Parathyroid adenoma (tissue), 2 donors: ENCODE results near the gene C1orf74.

Experiments used
- H2AFZ ChIP-seq: fragments of 300-600 bp; sonication (generic); one replicate; pipeline ENCODE4 v1.7.0; 2017; ENCODE audit warnings: antibody characterized with exemption, mild to moderate bottlenecking
- H3K27ac ChIP-seq: fragments of 300-600 bp; sonication (generic); one replicate; pipeline ENCODE4 v1.7.0; 2017
- H3K27me3 ChIP-seq: fragments of 300-600 bp; sonication (generic); one replicate; pipeline ENCODE4 v1.7.0; 2017; ENCODE audit warnings: low read length; ENCODE audit not compliant: control insufficient read depth, insufficient read depth
- H3K36me3 ChIP-seq: fragments of 300-600 bp; sonication (generic); one replicate; pipeline ENCODE4 v1.7.0; 2017; ENCODE audit warnings: low read length; ENCODE audit not compliant: control insufficient read depth, insufficient read depth
- H3K4me1 ChIP-seq: fragments of 300-600 bp; sonication (generic); one replicate; pipeline ENCODE4 v1.7.0; 2017; ENCODE audit warnings: control low read depth
- H3K4me2 ChIP-seq: fragments of 300-600 bp; sonication (generic); one replicate; pipeline ENCODE4 v1.7.0; 2017; ENCODE audit warnings: low read length
- H3K4me3 ChIP-seq: fragments of 300-600 bp; sonication (generic); one replicate; pipeline ENCODE4 v1.7.0; 2017; ENCODE audit warnings: low read depth, low read length
- H3K79me2 ChIP-seq: fragments of 300-600 bp; sonication (generic); one replicate; pipeline ENCODE4 v1.7.0; 2017; ENCODE audit warnings: control low read depth
- H3K9ac ChIP-seq: fragments of 300-600 bp; sonication (generic); one replicate; pipeline ENCODE4 v1.7.0; 2017; ENCODE audit warnings: mild to moderate bottlenecking
- H3K9me3 ChIP-seq: fragments of 300-600 bp; sonication (generic); one replicate; pipeline ENCODE4 v1.7.0; 2017; ENCODE audit warnings: low read length; ENCODE audit not compliant: control insufficient read depth
- TF ChIP-seq, protein P1 (sequence below): fragments of 300-600 bp; sonication (generic); IDR thresholded peaks from one replicate; pipeline ENCODE4 v1.7.0; 2017; ENCODE audit warnings: antibody characterized with exemption, mild to moderate bottlenecking
- donor health status: primary hyperparathyroidism.

The C1orf74 gene

GRCh38 chr1:209733409-209734192 lies 50.8 kb downstream of the C1orf74 start:
- Histone ChIP-seq H3K4me2 (no peak overlapping the region), H3K9ac (no peak overlapping the region), H3K36me3 (no peaks in the 10 kb centered on the region), H3K79me2 (no peaks in the 10 kb centered on the region), H3K27ac (no peak overlapping the region), H3K27me3 (no peaks in the 10 kb centered on the region), H2AFZ (no peak overlapping the region), H3K9me3 (no peaks in the 10 kb centered on the region), H3K4me3 (no peak overlapping the region), H3K4me1 (no peaks in the 10 kb centered on the region)
- TF ChIP-seq, protein P1, sequence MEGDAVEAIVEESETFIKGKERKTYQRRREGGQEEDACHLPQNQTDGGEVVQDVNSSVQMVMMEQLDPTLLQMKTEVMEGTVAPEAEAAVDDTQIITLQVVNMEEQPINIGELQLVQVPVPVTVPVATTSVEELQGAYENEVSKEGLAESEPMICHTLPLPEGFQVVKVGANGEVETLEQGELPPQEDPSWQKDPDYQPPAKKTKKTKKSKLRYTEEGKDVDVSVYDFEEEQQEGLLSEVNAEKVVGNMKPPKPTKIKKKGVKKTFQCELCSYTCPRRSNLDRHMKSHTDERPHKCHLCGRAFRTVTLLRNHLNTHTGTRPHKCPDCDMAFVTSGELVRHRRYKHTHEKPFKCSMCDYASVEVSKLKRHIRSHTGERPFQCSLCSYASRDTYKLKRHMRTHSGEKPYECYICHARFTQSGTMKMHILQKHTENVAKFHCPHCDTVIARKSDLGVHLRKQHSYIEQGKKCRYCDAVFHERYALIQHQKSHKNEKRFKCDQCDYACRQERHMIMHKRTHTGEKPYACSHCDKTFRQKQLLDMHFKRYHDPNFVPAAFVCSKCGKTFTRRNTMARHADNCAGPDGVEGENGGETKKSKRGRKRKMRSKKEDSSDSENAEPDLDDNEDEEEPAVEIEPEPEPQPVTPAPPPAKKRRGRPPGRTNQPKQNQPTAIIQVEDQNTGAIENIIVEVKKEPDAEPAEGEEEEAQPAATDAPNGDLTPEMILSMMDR, result no peak

GRCh38 chr1:209732725-209733124 lies 51.6 kb downstream of the C1orf74 start:
- Histone ChIP-seq H3K4me1 (no peaks in the 10 kb centered on the region), H3K4me3 (no peak overlapping the region), H3K36me3 (no peaks in the 10 kb centered on the region), H3K27me3 (no peaks in the 10 kb centered on the region), H3K79me2 (no peaks in the 10 kb centered on the region), H3K27ac (no peak overlapping the region), H3K9ac (no peak overlapping the region), H3K4me2 (no peak overlapping the region), H2AFZ (no peak overlapping the region), H3K9me3 (no peaks in the 10 kb centered on the region)
- TF ChIP-seq, protein P1, result no peak

- Histone ChIP-seq H3K79me2 (no peaks in the 10 kb centered on the region), H3K4me1 (no peaks in the 10 kb centered on the region), H3K27me3 (no peaks in the 10 kb centered on the region), H3K9me3 (no peaks in the 10 kb centered on the region), H3K4me2 (no peak overlapping the region), H3K27ac (no peak overlapping the region), H3K4me3 (no peak overlapping the region), H2AFZ (no peak overlapping the region), H3K36me3 (no peaks in the 10 kb centered on the region), H3K9ac (no peak overlapping the region)
- TF ChIP-seq, protein P1, result no peak
These were observed 54.9 kb downstream of the C1orf74 start for GRCh38 chr1:209729436-209729835.
